Left hindlimb (tissue), 1 donor: ENCODE results near the gene C16orf89.
"Not testable (repeated sequence)": the region's sequence is repeated elsewhere in the genome, so short reads cannot be mapped to it uniquely, and the experiment has no call there.

ENCODE experiments used
- DNase-seq: peaks from one replicate; pipeline ENCODE4 v3.0.0-alpha.2; 2018

The C16orf89 gene, protein sequence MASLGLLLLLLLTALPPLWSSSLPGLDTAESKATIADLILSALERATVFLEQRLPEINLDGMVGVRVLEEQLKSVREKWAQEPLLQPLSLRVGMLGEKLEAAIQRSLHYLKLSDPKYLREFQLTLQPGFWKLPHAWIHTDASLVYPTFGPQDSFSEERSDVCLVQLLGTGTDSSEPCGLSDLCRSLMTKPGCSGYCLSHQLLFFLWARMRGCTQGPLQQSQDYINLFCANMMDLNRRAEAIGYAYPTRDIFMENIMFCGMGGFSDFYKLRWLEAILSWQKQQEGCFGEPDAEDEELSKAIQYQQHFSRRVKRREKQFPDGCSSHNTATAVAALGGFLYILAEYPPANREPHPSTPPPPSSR

DNA sequence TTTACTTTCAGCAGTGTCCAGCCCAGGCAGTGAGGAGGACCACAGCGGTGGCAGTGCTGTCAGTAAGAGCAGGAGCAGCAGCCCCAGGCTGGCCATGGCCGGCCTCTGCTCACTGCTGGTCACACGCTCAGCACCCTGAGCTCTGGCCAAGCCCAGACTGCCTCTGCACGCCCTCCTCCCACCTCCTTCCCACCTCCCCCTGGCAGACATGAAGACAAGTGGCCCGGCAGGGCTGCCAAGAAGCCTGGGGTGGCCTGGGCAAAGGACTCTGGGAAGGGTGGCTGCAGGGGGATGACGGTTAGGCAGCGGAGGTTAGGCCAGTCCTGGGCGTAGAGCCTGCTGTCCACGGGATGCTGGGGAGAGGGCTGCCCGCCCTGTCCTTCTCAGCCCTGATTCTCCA lies at the start of gene C16orf89:
TSS of gene C16orf89 (minus strand) at position 144 of the 400 bp plus-strand sequence. CDS start at position 96, 48 bp downstream.
- peak; percentile 19 for DNase-seq

DNA sequence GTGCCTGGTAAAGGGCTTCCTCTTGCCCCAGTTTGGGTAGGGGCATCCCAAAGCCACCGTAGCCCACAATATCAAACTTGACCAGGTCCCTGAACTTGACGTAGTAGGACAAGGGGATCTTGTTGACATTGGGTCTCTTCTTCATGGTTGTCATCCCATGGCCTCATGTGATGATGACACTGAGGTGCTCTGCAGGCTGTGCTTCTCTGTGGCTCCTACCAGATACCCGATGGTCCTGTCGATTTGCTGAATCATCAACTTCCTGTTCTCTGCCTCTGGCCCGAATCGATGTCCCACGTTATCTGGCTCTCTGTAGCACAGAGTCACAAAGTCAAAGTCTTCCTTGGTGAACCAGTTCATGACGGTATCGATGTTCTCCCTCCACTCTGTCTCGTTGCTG lies 45.2 kb upstream of the C16orf89 start:
- not testable (repeated sequence) for DNase-seq

GRCh38 chr16:5108505-5109158 lies 42.9 kb upstream of the C16orf89 start:
- no peak for DNase-seq

- not testable (repeated sequence) for DNase-seq
Observed at GRCh38 chr16:5105039-5105438, 39.3 kb upstream of the C16orf89 start.

- DNase-seq, result not testable (repeated sequence)
Observed at GRCh38 chr16:5103296-5104032, 37.7 kb upstream of the C16orf89 start.

- not testable (repeated sequence) for DNase-seq
Observed at GRCh38 chr16:5099174-5099573, 33.4 kb upstream of the C16orf89 start.

DNA sequence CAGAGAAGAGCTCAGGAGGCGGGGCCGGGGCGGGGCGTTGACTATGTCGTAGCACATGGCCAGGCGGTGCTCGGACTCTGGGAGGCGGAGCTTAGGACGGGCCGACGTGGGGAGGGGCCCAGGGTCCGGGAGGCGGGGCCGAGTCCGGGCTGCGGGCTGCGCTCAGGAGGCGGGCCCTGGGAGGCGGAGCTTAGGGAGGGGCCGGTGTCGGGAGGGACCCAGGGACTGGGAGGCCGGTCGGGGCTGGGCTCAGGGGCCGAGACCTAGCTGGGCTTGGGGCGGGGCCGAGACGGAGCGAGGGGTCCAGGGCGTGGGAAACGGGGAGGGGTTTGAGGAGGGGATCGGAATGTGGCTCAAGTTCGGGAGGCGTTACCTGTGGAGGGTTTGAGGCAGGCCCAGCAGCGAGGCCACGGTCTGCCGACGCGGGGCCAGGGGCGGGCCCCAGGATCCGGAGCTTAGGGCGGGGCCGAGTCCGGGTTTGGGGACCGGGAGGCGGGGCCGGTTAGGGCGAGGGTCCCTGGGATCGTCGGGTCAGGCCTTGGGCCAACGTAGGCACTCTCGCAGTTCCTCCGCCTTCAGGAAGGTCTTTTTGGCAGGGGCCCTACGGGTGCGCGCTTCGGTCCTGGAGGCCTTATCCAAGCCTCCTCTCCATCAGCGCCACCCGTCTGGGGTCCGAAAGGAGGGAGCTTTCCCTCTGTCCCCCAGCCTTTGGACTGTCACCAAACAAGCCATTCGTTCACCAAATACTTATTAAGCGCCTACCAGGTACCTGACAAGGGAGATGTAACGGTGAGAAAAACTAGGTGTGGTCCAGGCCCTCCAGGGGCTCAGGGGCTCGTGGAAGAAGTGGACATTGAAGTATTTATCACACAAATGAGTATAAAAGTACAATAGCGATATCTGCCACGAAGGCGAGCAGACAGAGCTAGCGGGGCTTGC lies 32.7 kb upstream of the C16orf89 start:
- DNase-seq, result peak; percentile 88

- peak; percentile 99 for DNase-seq
Observed at GRCh38 chr16:5097470-5098220, 31.9 kb upstream of the C16orf89 start, which contains the start of gene EEF2KMT. TSS of gene EEF2KMT (minus strand) at chr16:5097795. CDS start at chr16:5097739, 56 bp downstream.

- peak; percentile 65 for DNase-seq
Observed at GRCh38 chr16:5097061-5097469, 31.3 kb upstream of the C16orf89 start.

- not testable (repeated sequence) for DNase-seq
Observed at GRCh38 chr16:5096437-5097060, 30.8 kb upstream of the C16orf89 start.

DNA sequence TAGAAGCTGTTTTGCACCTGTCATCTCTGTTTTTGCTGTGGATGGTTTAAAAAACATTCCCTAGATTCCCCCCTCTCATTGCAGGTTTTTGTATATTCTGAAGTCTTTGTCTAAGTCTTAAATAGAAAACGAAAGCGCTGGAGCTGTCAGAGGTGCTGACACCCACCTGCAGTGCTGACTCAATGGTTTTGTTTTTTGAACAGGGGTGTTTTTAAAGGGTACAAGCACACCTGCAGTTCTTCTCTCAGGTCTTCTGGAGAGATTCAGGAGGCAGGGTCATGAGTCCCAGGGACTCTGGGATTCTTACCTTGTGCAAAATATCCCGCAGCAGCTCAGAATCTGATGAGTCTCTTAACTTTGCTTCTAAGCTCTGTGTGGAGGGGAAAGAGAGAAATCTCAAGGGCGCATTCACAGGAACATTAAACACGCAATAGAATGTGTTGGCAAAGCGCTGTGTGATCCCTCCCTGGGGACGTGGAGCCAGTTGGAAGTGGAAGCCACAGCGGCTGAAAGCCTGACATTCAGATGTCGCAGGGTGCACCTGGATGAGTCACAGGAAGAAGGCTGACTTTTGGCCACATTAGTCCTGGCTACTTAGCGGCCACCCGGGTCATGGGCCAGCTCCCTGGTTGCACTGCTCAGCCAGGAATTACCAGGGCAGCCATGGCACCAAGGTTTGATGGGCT lies 29.5 kb upstream of the C16orf89 start:
- peak; percentile 22 for DNase-seq

DNA sequence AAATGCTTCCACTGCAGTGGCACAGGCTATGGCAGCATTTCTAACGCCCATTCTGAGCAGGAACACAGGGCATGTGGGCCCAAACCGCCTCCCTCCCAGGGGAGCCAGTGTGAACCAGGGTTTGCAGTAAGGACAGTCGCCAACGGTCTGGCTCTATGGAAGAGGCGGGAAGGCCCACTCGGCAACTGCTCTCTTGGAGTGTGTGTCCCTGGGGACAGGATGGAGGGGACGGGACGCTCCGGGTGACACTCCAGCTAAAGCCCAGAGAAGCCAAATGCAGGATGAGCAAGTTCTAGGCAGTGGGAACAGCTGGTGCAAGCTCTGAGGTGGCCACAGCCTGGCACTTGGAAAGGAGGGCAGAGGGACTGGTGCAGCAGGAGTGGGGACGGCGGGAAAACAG lies 28.0 kb upstream of the C16orf89 start:
- peak; percentile 16 for DNase-seq

GRCh38 chr16:5093081-5093480 lies 27.3 kb upstream of the C16orf89 start:
- peak; percentile 9 for DNase-seq

- not testable (repeated sequence) for DNase-seq
Observed at GRCh38 chr16:5090592-5090991, 24.8 kb upstream of the C16orf89 start.

- DNase-seq, result peak; percentile 20
Observed at GRCh38 chr16:5089911-5090555, 24.3 kb upstream of the C16orf89 start.

- peak; percentile 23 for DNase-seq
Observed at GRCh38 chr16:5088936-5089335, 23.2 kb upstream of the C16orf89 start.

DNA sequence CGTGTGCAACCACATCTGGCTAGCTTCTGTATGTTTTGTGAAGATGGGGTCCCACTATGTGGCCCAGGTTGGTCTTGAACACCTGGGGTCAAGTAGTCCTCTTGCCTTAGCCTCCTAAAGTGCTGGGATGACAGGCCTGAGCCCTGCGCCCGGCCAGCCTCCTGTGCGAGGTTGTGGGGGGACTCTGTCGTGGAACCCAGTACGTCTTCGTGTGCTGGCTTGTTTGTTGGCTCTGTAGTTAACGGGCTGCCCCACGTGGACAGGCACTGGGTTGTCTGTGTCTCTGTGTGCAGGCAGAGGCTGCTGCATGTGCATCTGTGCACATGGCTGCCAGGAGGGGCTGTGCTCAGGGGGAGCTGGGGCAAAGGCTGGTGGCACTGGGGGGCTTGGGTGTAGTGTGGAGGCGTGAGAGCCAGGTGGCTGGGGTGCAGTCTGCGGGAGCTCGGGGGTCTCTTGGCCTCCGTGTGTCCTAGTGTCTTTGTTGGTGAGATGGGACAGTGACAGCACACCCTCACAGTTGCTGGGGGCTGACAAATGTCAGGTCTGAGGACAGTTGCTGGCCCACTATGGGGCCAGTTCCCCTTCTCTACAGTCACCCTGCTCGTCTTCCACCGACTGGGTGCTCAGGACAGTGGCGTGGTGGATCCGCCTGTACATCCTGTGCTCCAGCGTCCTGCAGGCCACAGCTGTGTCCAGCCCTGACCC lies 22.5 kb upstream of the C16orf89 start:
- DNase-seq, result peak; percentile 9

DNA sequence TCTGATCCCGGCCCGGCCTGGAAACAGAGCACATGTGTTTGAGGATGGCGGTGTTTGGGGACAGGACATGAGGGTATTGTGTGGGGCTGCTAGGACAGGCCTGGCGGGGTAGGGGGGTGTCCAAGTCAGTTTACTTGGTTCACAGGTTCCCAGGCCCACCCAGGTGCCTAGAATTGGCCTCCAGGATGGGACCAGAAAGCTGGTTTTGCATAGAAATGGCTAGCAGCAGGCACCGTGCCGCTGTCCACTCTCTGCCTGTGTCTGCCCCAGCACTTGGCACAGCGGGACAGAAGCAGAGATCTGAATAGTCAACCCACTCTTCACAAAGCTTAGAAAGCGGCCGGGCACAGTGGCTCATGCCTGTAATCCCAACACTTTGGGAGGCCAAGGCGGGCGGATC lies 20.0 kb upstream of the C16orf89 start:
- peak; percentile 12 for DNase-seq

DNA sequence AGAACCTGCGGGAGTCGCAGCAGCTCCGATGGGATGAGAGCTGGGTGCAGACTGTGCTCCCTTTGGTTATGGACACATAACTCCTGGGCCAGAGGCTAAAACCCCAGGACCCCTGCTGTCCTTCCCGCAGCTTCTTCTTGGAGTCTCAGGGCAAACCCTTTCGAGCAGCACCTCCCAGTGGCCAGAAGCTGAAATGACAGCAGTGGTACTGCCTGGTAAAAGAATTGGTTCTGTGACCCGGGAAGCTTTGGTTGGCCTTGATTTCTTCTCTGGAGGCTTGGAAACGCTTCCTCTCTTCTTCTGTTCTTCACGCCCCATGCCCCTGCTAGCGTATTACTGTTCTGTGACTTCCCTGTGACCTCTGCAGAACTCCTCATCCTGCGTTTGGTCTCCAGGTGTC lies 19.0 kb upstream of the C16orf89 start:
- peak; percentile 18 for DNase-seq
